ENCODE data around the gene PPT1. TPM values are rescaled to one million over a fixed set of nuclear protein-coding genes. Genes with fewer than 3 reads are reported as not detected.

The PPT1 gene
- total RNA-seq, 1 experiment from 2014 or later: 46.8 TPM

- Histone ChIP-seq H3K4me1 (ENCODE audit: control insufficient read depth in 1 of 2, insufficient read depth in 2 of 2, low read length in 2 of 2) (peaks cover 1 to 4% of the 10 kb centered on the region in 2 experiments; a peak in 1 of 4 replicates), H3K9ac (ENCODE audit: low read length) (no peak overlapping the region), H3K27me3 (ENCODE audit: insufficient read depth, low read length) (no peaks in the 10 kb centered on the region), H4K20me1 (ENCODE audit: insufficient read depth) (peaks cover 17% of the 10 kb centered on the region; the same call in 1 of the 2 replicates), H3K27ac (ENCODE audit: low read depth, low read length) (no peak overlapping the region), H2AFZ (ENCODE audit: low read depth, low read length, poor library complexity, severe bottlenecking) (no peak overlapping the region), H3K4me2 (ENCODE audit: low read length) (no peak overlapping the region), H3K79me2 (ENCODE audit: insufficient read depth, low read length) (peaks cover 100% of the 10 kb centered on the region), H3K9me3 (ENCODE audit: control insufficient read depth in 1 of 2, insufficient read depth in 1 of 2, low read depth in 1 of 2, low read length in 2 of 2) (no peaks in the 10 kb centered on the region), H3K36me3 (ENCODE audit: control insufficient read depth in 1 of 2, insufficient read depth in 2 of 2, low read length in 2 of 2) (peaks cover 6 to 14% of the 10 kb centered on the region in 2 experiments; a peak in 3 of 4 replicates), H3K9me2 (ENCODE audit: insufficient read depth) (no peaks in the 10 kb centered on the region), H3K4me3 (replicated peaks in 1 of 2; ENCODE audit: low read depth in 1 of 2, low read length in 2 of 2) (no peak overlapping the region)
- DNase-seq (ENCODE audit: low read depth, low spot score) (no peak), ATAC-seq (no peak)
- ChIA-PET CTCF (no interaction called here), POLR2A (no interaction called here), RAD21 (ENCODE audit: low non-redundant PET in 1 of 2, low total read pairs in 2 of 2, uncharacterized antibody in 2 of 2, unreplicated experiment in 2 of 2) (no interaction called here)
- no TSS peak for BruUV-seq (replicated peaks)
- TF ChIP-seq ATF3 (IDR thresholded peaks at IDR 0.05): no peak
- TF ChIP-seq JUND (IDR thresholded peaks at IDR 0.05): no peak
- no peak for TF ChIP-seq EZH2 (IDR thresholded peaks at IDR 0.05)
- no peak for TF ChIP-seq EZH2phosphoT487 (IDR thresholded peaks at IDR 0.05; ENCODE audit: borderline replicate concordance)
- TF ChIP-seq EGR1 (IDR thresholded peaks at IDR 0.05; ENCODE audit: low read depth): no peak
- TF ChIP-seq SP1 (IDR thresholded peaks at IDR 0.05; ENCODE audit: low read depth): no peak
- TF ChIP-seq FOSL1 (IDR thresholded peaks at IDR 0.05; ENCODE audit: low read depth): no peak
- TF ChIP-seq TCF7L2 (IDR thresholded peaks at IDR 0.05; ENCODE audit: borderline replicate concordance, extremely low read depth, insufficient read depth, insufficient read length): no peak
- no peak for TF ChIP-seq POLR2A (IDR thresholded peaks at IDR 0.05; ENCODE audit: borderline replicate concordance, extremely low read depth, insufficient read depth, insufficient read length)
- no peak for TF ChIP-seq POLR2AphosphoS5 (IDR thresholded peaks at IDR 0.05; ENCODE audit: low read depth, low read length)
- no peak for TF ChIP-seq CTCF (IDR thresholded peaks at IDR 0.05 in 2 of 3, conservative IDR thresholded peaks at IDR 0.05 in 1 of 3; ENCODE audit: borderline replicate concordance in 1 of 3, insufficient read depth in 1 of 3, low read depth in 2 of 3, low read length in 2 of 3)
- no peak for TF ChIP-seq REST (IDR thresholded peaks at IDR 0.05; ENCODE audit: low read depth)
- TF ChIP-seq CEBPB (IDR thresholded peaks at IDR 0.05; ENCODE audit: low read depth): no peak
- no peak for TF ChIP-seq RAD21 (IDR thresholded peaks at IDR 0.05; ENCODE audit: low read depth)
- TF ChIP-seq ZFX (IDR thresholded peaks at IDR 0.05): no peak
- no peak for TF ChIP-seq MAX (IDR thresholded peaks at IDR 0.05)
- TF ChIP-seq SRF (IDR thresholded peaks at IDR 0.05; ENCODE audit: low read depth): no peak
- intact Hi-C loops (cut with micrococcal nuclease): no loop called here
Observed at GRCh38 chr1:40047276-40047675, 49.8 kb downstream of the PPT1 start.

Measured in HCT116 (cell line).